Naive thymus-derived CD8-positive, alpha-beta T cell (primary cell): ENCODE results near the gene HS6ST3. TPM values are rescaled to one million over a fixed set of nuclear protein-coding genes. Genes with fewer than 3 reads are reported as not detected.

Experiments
- ATAC-seq, 2 donors: fragments of 150-1000 bp; cut with Tn5 transposase in 1 of 2; sonication (Bioruptor Pico), chemical (Tn5 transposase) in 1 of 2; 1 replicate in 1 of 2; 2 replicates in 1 of 2; pipeline ENCODE4 v1.10.0; 2021; ENCODE audit warnings: mild to moderate bottlenecking in 2 of 2, moderate library complexity in 2 of 2
- POLR2A ChIA-PET: fragments of 350-600 bp; sonication (Branson Sonifier 250); formaldehyde crosslinking; loops from one replicate; lab custom pipeline; 2021; ENCODE audit warnings: antibody characterized with exemption; lab: Charles Lee
- DNase-seq, 10 donors: peaks; one replicate each; pipeline versions ENCODE4 v3.0.0 to v3.0.0-alpha.2; 2020 to 2022
- H3K27ac Mint-ChIP-seq, 10 donors: one replicate each; pipeline ENCODE4 v1.8.0; 2020 to 2022; ENCODE audit warnings: mild to moderate bottlenecking in 10 of 10, mixed read lengths in 10 of 10, moderate library complexity in 4 of 10, inconsistent platforms in 1 of 10
- H3K27me3 Mint-ChIP-seq, 5 donors: one replicate each; pipeline ENCODE4 v1.8.0; 2021 to 2022; ENCODE audit warnings: mixed read lengths in 5 of 5
- H3K36me3 Mint-ChIP-seq, 3 donors: one replicate each; pipeline ENCODE4 v1.8.0; 2020 to 2022; ENCODE audit warnings: mixed read lengths in 3 of 3, mild to moderate bottlenecking in 2 of 3, inconsistent platforms in 1 of 3
- H3K4me1 Mint-ChIP-seq, 4 donors: one replicate each; pipeline ENCODE4 v1.8.0; 2021 to 2022; ENCODE audit warnings: mixed read lengths in 4 of 4
- H3K4me3 Mint-ChIP-seq, 10 donors: one replicate each; pipeline ENCODE4 v1.8.0; 2020 to 2022; ENCODE audit warnings: mild to moderate bottlenecking in 10 of 10, mixed read lengths in 10 of 10, moderate library complexity in 6 of 10, inconsistent platforms in 1 of 10
- H3K9me3 Mint-ChIP-seq, 9 donors: one replicate each; pipeline ENCODE4 v1.8.0; 2020 to 2022; ENCODE audit warnings: mixed read lengths in 9 of 9, mild to moderate bottlenecking in 3 of 9, inconsistent platforms in 1 of 9, moderate library complexity in 1 of 9
- polyA plus RNA-seq, 3 donors: library from polyadenylated mRNA; unstranded; fragments of 300-500 nt; fragmentation: Illumina TruSeq; gene quantifications; one replicate each; pipeline ENCODE4 v1.2.3, GENCODE V29; 2021
- total RNA-seq, 8 experiments: library from RNA in 2 of 8; stranded (reverse) in 2 of 8; gene quantifications; one replicate each; pipeline ENCODE4 v1.2.3 and lab custom pipeline; 2021 to 2026

The HS6ST3 gene
- total and polyA plus RNA-seq, 5 experiments from 2014 or later = not detected

- Mint-ChIP-seq H3K36me3 (peaks cover 0 to 1% (median 0%) of the 10 kb centered on the region in 3 donors), H3K27me3 (peaks cover 0 to 3% (median 0%) of the 10 kb centered on the region in 5 donors), H3K9me3 (peaks cover 3 to 29% (median 13%) of the 10 kb centered on the region in 9 donors), H3K27ac (no peak overlapping the region), H3K4me3 (no peak overlapping the region), H3K4me1 (no peaks in the 10 kb centered on the region)
- POLR2A ChIA-PET = no interaction called here
- ATAC-seq = no peak
- DNase-seq = no peak
These were observed 547.1 kb downstream of the HS6ST3 start for GRCh38 chr13:96637039-96637438.

- Mint-ChIP-seq H3K4me3 (no peak overlapping the region), H3K36me3 (peaks cover 0 to 5% (median 0%) of the 10 kb centered on the region in 3 donors), H3K27me3 (no peaks in the 10 kb centered on the region), H3K27ac (no peak overlapping the region), H3K9me3 (peaks cover 0 to 35% (median 15%) of the 10 kb centered on the region in 9 donors), H3K4me1 (no peaks in the 10 kb centered on the region)
- POLR2A ChIA-PET = no interaction called here
- DNase-seq (no peak), ATAC-seq (no peak)
These were observed 556.2 kb downstream of the HS6ST3 start for GRCh38 chr13:96646101-96646500.

- Mint-ChIP-seq H3K4me1 (no peaks in the 10 kb centered on the region), H3K27me3 (no peaks in the 10 kb centered on the region), H3K27ac (no peak overlapping the region), H3K36me3 (peaks cover 0 to 5% (median 0%) of the 10 kb centered on the region in 3 donors), H3K9me3 (peaks cover 0 to 29% (median 15%) of the 10 kb centered on the region in 9 donors), H3K4me3 (no peak overlapping the region)
- POLR2A ChIA-PET = no interaction called here
- no peak for ATAC-seq
- DNase-seq = no peak
These were observed 556.8 kb downstream of the HS6ST3 start for GRCh38 chr13:96646515-96647211.

- no peak overlapping the region for H3K4me3 Mint-ChIP-seq
- DNase-seq (no peak), ATAC-seq (no peak)
- no peak overlapping the region for H3K27ac Mint-ChIP-seq
- H3K4me1 Mint-ChIP-seq = no peaks in the 10 kb centered on the region
- no peaks in the 10 kb centered on the region for H3K27me3 Mint-ChIP-seq
- POLR2A ChIA-PET = no interaction called here
- H3K36me3 Mint-ChIP-seq = no peaks in the 10 kb centered on the region
- H3K9me3 Mint-ChIP-seq = peaks cover 0 to 18% (median 5%) of the 10 kb centered on the region in 9 donors
These were observed 560.5 kb downstream of the HS6ST3 start for GRCh38 chr13:96650301-96650886.

- no peak for DNase-seq
- POLR2A ChIA-PET = no interaction called here
- Mint-ChIP-seq H3K27me3 (no peaks in the 10 kb centered on the region), H3K4me3 (no peak overlapping the region), H3K9me3 (peaks cover 0 to 11% (median 2%) of the 10 kb centered on the region in 9 donors), H3K27ac (no peak overlapping the region), H3K4me1 (no peaks in the 10 kb centered on the region), H3K36me3 (peaks cover 0 to 1% (median 0%) of the 10 kb centered on the region in 3 donors)
- no peak for ATAC-seq
These were observed 561.7 kb downstream of the HS6ST3 start for GRCh38 chr13:96651598-96651997.

GRCh38 chr13:96652506-96652905 lies 562.6 kb downstream of the HS6ST3 start:
- POLR2A ChIA-PET = no interaction called here
- ATAC-seq (no peak), DNase-seq (no peak)
- no peak overlapping the region for H3K27ac Mint-ChIP-seq
- H3K4me3 Mint-ChIP-seq = no peak overlapping the region
- no peaks in the 10 kb centered on the region for H3K27me3 Mint-ChIP-seq
- H3K4me1 Mint-ChIP-seq = no peaks in the 10 kb centered on the region
- H3K36me3 Mint-ChIP-seq = peaks cover 0 to 5% (median 0%) of the 10 kb centered on the region in 3 donors
- peaks cover 0 to 15% (median 6%) of the 10 kb centered on the region in 9 donors for H3K9me3 Mint-ChIP-seq

- H3K27me3 Mint-ChIP-seq = no peaks in the 10 kb centered on the region
- H3K9me3 Mint-ChIP-seq = peaks cover 5 to 36% (median 15%) of the 10 kb centered on the region in 9 donors
- ATAC-seq (no peak), DNase-seq (no peak)
- POLR2A ChIA-PET = no interaction called here
- peaks cover 0 to 14% (median 0%) of the 10 kb centered on the region in 3 donors for H3K36me3 Mint-ChIP-seq
- no peak overlapping the region for H3K27ac Mint-ChIP-seq
- H3K4me3 Mint-ChIP-seq = no peak overlapping the region
- H3K4me1 Mint-ChIP-seq = no peaks in the 10 kb centered on the region
These were observed 571.7 kb downstream of the HS6ST3 start for GRCh38 chr13:96661612-96662011.

GRCh38 chr13:96662036-96662435 lies 572.1 kb downstream of the HS6ST3 start:
- DNase-seq = no peak
- Mint-ChIP-seq H3K27me3 (no peaks in the 10 kb centered on the region), H3K4me1 (no peaks in the 10 kb centered on the region), H3K4me3 (no peak overlapping the region), H3K36me3 (peaks cover 0 to 10% (median 0%) of the 10 kb centered on the region in 3 donors), H3K27ac (no peak overlapping the region), H3K9me3 (peaks cover 5 to 34% (median 15%) of the 10 kb centered on the region in 9 donors)
- no peak for ATAC-seq
- POLR2A ChIA-PET = no interaction called here

GRCh38 chr13:96667294-96668018 lies 577.5 kb downstream of the HS6ST3 start:
- Mint-ChIP-seq H3K9me3 (peaks cover 0 to 32% (median 13%) of the 10 kb centered on the region in 9 donors), H3K27ac (no peak overlapping the region), H3K4me1 (no peaks in the 10 kb centered on the region), H3K4me3 (no peak overlapping the region), H3K27me3 (no peaks in the 10 kb centered on the region), H3K36me3 (peaks cover 0 to 4% (median 0%) of the 10 kb centered on the region in 3 donors)
- POLR2A ChIA-PET = no interaction called here
- no peak for DNase-seq
- ATAC-seq = no peak

- peaks cover 2 to 41% (median 9%) of the 10 kb centered on the region in 9 donors for H3K9me3 Mint-ChIP-seq
- DNase-seq = no peak
- no peak for ATAC-seq
- H3K27me3 Mint-ChIP-seq = no peaks in the 10 kb centered on the region
- H3K36me3 Mint-ChIP-seq = no peaks in the 10 kb centered on the region
- H3K4me3 Mint-ChIP-seq = no peak overlapping the region
- POLR2A ChIA-PET = no interaction called here
- no peak overlapping the region for H3K27ac Mint-ChIP-seq
- no peaks in the 10 kb centered on the region for H3K4me1 Mint-ChIP-seq
These were observed 581.2 kb downstream of the HS6ST3 start for GRCh38 chr13:96671073-96671472.

- Mint-ChIP-seq H3K9me3 (peaks cover 2 to 47% (median 9%) of the 10 kb centered on the region in 9 donors), H3K4me1 (no peaks in the 10 kb centered on the region), H3K27me3 (no peaks in the 10 kb centered on the region), H3K36me3 (no peaks in the 10 kb centered on the region), H3K27ac (no peak overlapping the region), H3K4me3 (no peak overlapping the region)
- no peak for DNase-seq
- ATAC-seq = no peak
- POLR2A ChIA-PET = no interaction called here
These were observed 582.1 kb downstream of the HS6ST3 start for GRCh38 chr13:96672016-96672415.

GRCh38 chr13:96673825-96674224 lies 583.9 kb downstream of the HS6ST3 start:
- no peaks in the 10 kb centered on the region for H3K36me3 Mint-ChIP-seq
- no peak for DNase-seq
- H3K27ac Mint-ChIP-seq = no peak overlapping the region
- no peak overlapping the region for H3K4me3 Mint-ChIP-seq
- ATAC-seq = no peak
- H3K4me1 Mint-ChIP-seq = no peaks in the 10 kb centered on the region
- H3K9me3 Mint-ChIP-seq = peaks cover 0 to 61% (median 9%) of the 10 kb centered on the region in 9 donors
- H3K27me3 Mint-ChIP-seq = peaks cover 0 to 2% (median 0%) of the 10 kb centered on the region in 5 donors
- POLR2A ChIA-PET = no interaction called here

GRCh38 chr13:96677029-96677428 lies 587.1 kb downstream of the HS6ST3 start:
- ATAC-seq = no peak

More at GRCh38 chr13:96677029-96677428, 587.1 kb downstream of the HS6ST3 start:
- peaks cover 0 to 1% (median 0%) of the 10 kb centered on the region in 4 donors for H3K4me1 Mint-ChIP-seq
- H3K27me3 Mint-ChIP-seq = peaks cover 0 to 6% (median 0%) of the 10 kb centered on the region in 5 donors
- POLR2A ChIA-PET = no interaction called here
- no peak overlapping the region for H3K27ac Mint-ChIP-seq
- H3K9me3 Mint-ChIP-seq = peaks cover 0 to 57% (median 10%) of the 10 kb centered on the region in 9 donors
- H3K4me3 Mint-ChIP-seq = no peak overlapping the region
- no peak for DNase-seq
- H3K36me3 Mint-ChIP-seq = no peaks in the 10 kb centered on the region
